Liver (tissue), 9 donors: Measurements from ENCODE around the gene MTHFD1L. TPM values are rescaled to one million over a fixed set of nuclear protein-coding genes. Genes with fewer than 3 reads are reported as not detected.

Experiments
- DNase-seq: peaks from one replicate; pipeline ENCODE4 v3.0.0-alpha.2; 2017; ENCODE audit warnings: low spot score
- H3K27ac ChIP-seq, 2 donors: one replicate each; pipeline ENCODE4 v1.7.0; 2013; ENCODE audit warnings: inconsistent platforms in 2 of 2, low read length in 2 of 2, control low read depth in 1 of 2, low read depth in 1 of 2, mild to moderate bottlenecking in 1 of 2
- H3K27me3 ChIP-seq, 4 donors: one replicate each; pipeline versions ENCODE4 v1.6.1 to v1.7.0; 2013; ENCODE audit warnings: low read length in 3 of 4, inconsistent platforms in 1 of 4, mild to moderate bottlenecking in 1 of 4, moderate library complexity in 1 of 4; ENCODE audit not compliant: control insufficient read depth in 4 of 4, insufficient read depth in 4 of 4
- H3K36me3 ChIP-seq, 4 donors: one replicate each; pipeline versions ENCODE4 v1.6.1 to v1.7.0; 2013; ENCODE audit warnings: low read length in 3 of 4, mild to moderate bottlenecking in 3 of 4, low read depth in 1 of 4, moderate library complexity in 1 of 4; ENCODE audit not compliant: control insufficient read depth in 4 of 4, insufficient read depth in 3 of 4
- H3K4me1 ChIP-seq, 4 donors: one replicate each; pipeline versions ENCODE4 v1.6.1 to v1.7.0; 2013; ENCODE audit warnings: low read length in 3 of 4, mild to moderate bottlenecking in 3 of 4, moderate library complexity in 1 of 4; ENCODE audit not compliant: control insufficient read depth in 4 of 4, insufficient read depth in 4 of 4
- H3K4me3 ChIP-seq, 3 donors: one replicate each; pipeline versions ENCODE4 v1.6.1 to v1.7.0; 2013; ENCODE audit warnings: low read length in 3 of 3, control low read depth in 1 of 3, low read depth in 1 of 3, mild to moderate bottlenecking in 1 of 3
- H3K9ac ChIP-seq, 2 donors: one replicate each; pipeline ENCODE4 v1.7.0; 2013; ENCODE audit warnings: low read length in 2 of 2, mild to moderate bottlenecking in 2 of 2, moderate library complexity in 2 of 2, control low read depth in 1 of 2, low read depth in 1 of 2
- H3K9me3 ChIP-seq, 4 donors: one replicate each; pipeline versions ENCODE4 v1.6.1 to v1.7.0; 2013; ENCODE audit warnings: low read length in 3 of 4; ENCODE audit not compliant: control insufficient read depth in 4 of 4
- CTCF ChIP-seq: fragments of 150-350 bp; IDR thresholded peaks from 2 replicates; pipeline ENCODE4 v1.5.1; 2017; ENCODE audit warnings: improper control_type of control experiment, low read depth, low read length; ENCODE audit not compliant: missing input control
- FOXA1 ChIP-seq: IDR thresholded peaks from 2 replicates; pipeline ENCODE4 v1.6.1; 2016; ENCODE audit warnings: antibody characterized with exemption
- FOXA2 ChIP-seq: IDR thresholded peaks from 2 replicates; pipeline ENCODE4 v1.6.1; 2016; ENCODE audit warnings: antibody characterized with exemption
- GABPA ChIP-seq, 2 donors: IDR thresholded peaks in 1 of 2; conservative IDR thresholded peaks in 1 of 2; 2 replicates each; pipeline ENCODE4 v1.6.1; 2016; ENCODE audit warnings: antibody characterized with exemption in 2 of 2, mild to moderate bottlenecking in 1 of 2, moderate library complexity in 1 of 2
- HNF4A ChIP-seq, 2 donors: conservative IDR thresholded peaks; 2 replicates each; pipeline ENCODE4 v1.6.1; 2016; ENCODE audit warnings: antibody characterized with exemption in 2 of 2, mild to moderate bottlenecking in 2 of 2
- HNF4G ChIP-seq: IDR thresholded peaks from 2 replicates; pipeline ENCODE4 v1.6.1; 2016; ENCODE audit warnings: antibody characterized with exemption
- JUND ChIP-seq, 2 donors: IDR thresholded peaks; 2 replicates each; pipeline ENCODE4 v1.6.1; 2016; ENCODE audit warnings: antibody characterized with exemption in 2 of 2
- MAX ChIP-seq: IDR thresholded peaks from 2 replicates; pipeline ENCODE4 v1.6.1; 2016; ENCODE audit warnings: antibody characterized with exemption
- NR2F2 ChIP-seq: IDR thresholded peaks from 2 replicates; pipeline ENCODE4 v1.6.1; 2016; ENCODE audit warnings: antibody characterized with exemption
- RAD21 ChIP-seq, 2 donors: IDR thresholded peaks; 2 replicates each; pipeline ENCODE4 v1.6.1; 2016; ENCODE audit warnings: antibody characterized with exemption in 2 of 2, mild to moderate bottlenecking in 2 of 2
- RXRA ChIP-seq, 2 donors: IDR thresholded peaks; 2 replicates each; pipeline ENCODE4 v1.6.1; 2017 to 2018; ENCODE audit warnings: antibody characterized with exemption in 2 of 2, mild to moderate bottlenecking in 1 of 2
- SP1 ChIP-seq: IDR thresholded peaks from 2 replicates; pipeline ENCODE4 v1.6.1; 2018; ENCODE audit warnings: antibody characterized with exemption, mild to moderate bottlenecking
- WGBS: extraction: QIAGEN DNeasy Blood & Tissue Kit; methylation state at CpG from one replicate; pipeline ENCODE4 v1.1.7; 2013; 5-methylcytosine and 5-hydroxymethylcytosine counted together
- polyA plus RNA-seq, 2 donors: library from polyadenylated mRNA; stranded (reverse) in 1 of 2; unstranded in 1 of 2; fragments of 200-250 nt in 1 of 2; fragments of >200 nt in 1 of 2; fragmentation: Nextera tagmentation in 1 of 2; extraction: Ambion mirVana in 1 of 2; gene quantifications; one replicate each; pipeline versions ENCODE4 v1.2.1 to v1.2.3, GENCODE V29; 2013 to 2015
- total RNA-seq, 2 donors: library from RNA; depleted of rRNA; stranded (reverse); fragments of >200 nt; gene quantifications; one replicate each; pipeline ENCODE4 v1.2.3, GENCODE V29; 2014
- TF ChIP-seq, protein P1 (sequence below): IDR thresholded peaks from 2 replicates; pipeline ENCODE4 v1.6.1; 2016; ENCODE audit warnings: antibody characterized with exemption
- TF ChIP-seq, protein P2 (sequence below): IDR thresholded peaks from 2 replicates; pipeline ENCODE4 v1.6.1; 2016; ENCODE audit warnings: antibody characterized with exemption
- TF ChIP-seq, protein P3 (sequence below): IDR thresholded peaks from 2 replicates; pipeline ENCODE4 v1.6.1; 2016; ENCODE audit warnings: antibody characterized with exemption, mild to moderate bottlenecking
- donor health status: healthy.
- donor health status: healthy.
- donor health status: healthy.
- donor health status: healthy.
- donor health status: healthy.

MTHFD1L gene
- total and polyA plus RNA-seq, 4 donors, result 2.0 to 7.7 (median 2.8) TPM

DNA sequence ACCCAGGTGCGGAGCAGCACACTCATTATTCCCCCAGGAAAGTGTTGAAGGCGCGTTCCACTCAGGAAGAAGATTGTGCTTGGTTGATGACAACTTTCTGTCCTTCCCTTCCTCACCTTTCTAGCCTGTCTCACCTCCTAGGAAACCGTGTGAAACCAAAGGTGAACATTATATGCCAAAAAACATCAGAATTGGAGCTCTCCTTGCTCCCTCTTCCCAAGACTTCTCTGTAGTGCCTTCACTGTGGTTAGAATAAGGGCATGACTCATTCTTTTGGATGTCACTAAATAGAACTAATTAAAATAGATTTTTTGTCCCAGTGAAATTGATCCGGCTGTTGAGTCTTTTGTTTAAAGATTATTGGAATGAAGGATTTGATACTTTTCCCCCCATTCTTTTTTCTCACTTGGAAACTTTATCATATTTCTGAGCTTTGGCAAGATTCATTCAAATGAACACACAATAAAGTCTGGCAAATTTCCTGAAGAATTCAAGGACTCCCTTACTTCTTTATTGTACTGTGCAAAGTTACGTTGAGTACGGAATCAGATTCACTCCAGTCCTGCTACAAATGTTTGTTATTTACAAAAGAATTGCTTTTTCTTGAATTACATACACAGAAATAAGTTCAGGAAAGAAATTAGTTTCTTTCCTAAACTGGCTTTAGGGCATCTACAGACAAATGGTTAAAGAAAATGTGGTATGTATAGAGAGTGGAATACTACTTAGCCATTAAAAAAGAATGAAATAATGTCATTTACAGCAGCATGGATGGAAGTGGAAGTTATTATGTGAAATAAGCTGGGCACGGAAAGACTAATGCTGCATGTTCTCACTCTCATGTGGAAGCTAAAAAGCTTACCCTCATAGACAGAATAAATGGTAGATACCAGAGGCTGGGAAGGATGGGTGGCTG is 231.4 kb downstream of the MTHFD1L start:
- H3K27ac ChIP-seq, result no peak overlapping the region
- no peak overlapping the region for H3K9ac ChIP-seq
- no peak overlapping the region for H3K4me3 ChIP-seq
- no peak for DNase-seq
- peaks cover 0 to 6% (median 3%) of the 10 kb centered on the region in 4 donors for H3K4me1 ChIP-seq
- H3K36me3 ChIP-seq, result no peaks in the 10 kb centered on the region
- 96% methylated on average over 8 of the region's 8 CpGs for WGBS
- no peak for TF ChIP-seq JUND (IDR thresholded peaks at IDR 0.05)
- TF ChIP-seq, protein P1, sequence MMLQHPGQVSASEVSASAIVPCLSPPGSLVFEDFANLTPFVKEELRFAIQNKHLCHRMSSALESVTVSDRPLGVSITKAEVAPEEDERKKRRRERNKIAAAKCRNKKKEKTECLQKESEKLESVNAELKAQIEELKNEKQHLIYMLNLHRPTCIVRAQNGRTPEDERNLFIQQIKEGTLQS, result no peak
- TF ChIP-seq RAD21 (IDR thresholded peaks at IDR 0.05), result no peak
- TF ChIP-seq CTCF, result no peak
- no peak for TF ChIP-seq HNF4G
- TF ChIP-seq NR2F2, result no peak
- no peak for TF ChIP-seq FOXA2
- no peak for TF ChIP-seq FOXA1
- no peak for TF ChIP-seq RXRA (IDR thresholded peaks at IDR 0.05)
- TF ChIP-seq, protein P2, sequence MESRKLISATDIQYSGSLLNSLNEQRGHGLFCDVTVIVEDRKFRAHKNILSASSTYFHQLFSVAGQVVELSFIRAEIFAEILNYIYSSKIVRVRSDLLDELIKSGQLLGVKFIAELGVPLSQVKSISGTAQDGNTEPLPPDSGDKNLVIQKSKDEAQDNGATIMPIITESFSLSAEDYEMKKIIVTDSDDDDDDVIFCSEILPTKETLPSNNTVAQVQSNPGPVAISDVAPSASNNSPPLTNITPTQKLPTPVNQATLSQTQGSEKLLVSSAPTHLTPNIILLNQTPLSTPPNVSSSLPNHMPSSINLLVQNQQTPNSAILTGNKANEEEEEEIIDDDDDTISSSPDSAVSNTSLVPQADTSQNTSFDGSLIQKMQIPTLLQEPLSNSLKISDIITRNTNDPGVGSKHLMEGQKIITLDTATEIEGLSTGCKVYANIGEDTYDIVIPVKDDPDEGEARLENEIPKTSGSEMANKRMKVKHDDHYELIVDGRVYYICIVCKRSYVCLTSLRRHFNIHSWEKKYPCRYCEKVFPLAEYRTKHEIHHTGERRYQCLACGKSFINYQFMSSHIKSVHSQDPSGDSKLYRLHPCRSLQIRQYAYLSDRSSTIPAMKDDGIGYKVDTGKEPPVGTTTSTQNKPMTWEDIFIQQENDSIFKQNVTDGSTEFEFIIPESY, result no peak
- TF ChIP-seq GABPA (IDR thresholded peaks at IDR 0.05 in 1 of 2, conservative IDR thresholded peaks at IDR 0.05 in 1 of 2), result no peak
- H3K27me3 ChIP-seq, result no peaks in the 10 kb centered on the region
- H3K9me3 ChIP-seq, result no peaks in the 10 kb centered on the region

- H3K9me3 ChIP-seq, result no peaks in the 10 kb centered on the region
- H3K36me3 ChIP-seq, result no peaks in the 10 kb centered on the region
- H3K27ac ChIP-seq, result no peak overlapping the region
- DNase-seq, result no peak
- H3K4me3 ChIP-seq, result no peak overlapping the region
- H3K9ac ChIP-seq, result no peak overlapping the region
- no peak for TF ChIP-seq MAX
- no peak for TF ChIP-seq CTCF
- no peak for TF ChIP-seq RXRA (IDR thresholded peaks at IDR 0.05)
- no peak for TF ChIP-seq SP1
- TF ChIP-seq HNF4A (conservative IDR thresholded peaks at IDR 0.05), result no peak
- no peak for TF ChIP-seq FOXA2
- TF ChIP-seq HNF4G, result no peak
- TF ChIP-seq, protein P3, sequence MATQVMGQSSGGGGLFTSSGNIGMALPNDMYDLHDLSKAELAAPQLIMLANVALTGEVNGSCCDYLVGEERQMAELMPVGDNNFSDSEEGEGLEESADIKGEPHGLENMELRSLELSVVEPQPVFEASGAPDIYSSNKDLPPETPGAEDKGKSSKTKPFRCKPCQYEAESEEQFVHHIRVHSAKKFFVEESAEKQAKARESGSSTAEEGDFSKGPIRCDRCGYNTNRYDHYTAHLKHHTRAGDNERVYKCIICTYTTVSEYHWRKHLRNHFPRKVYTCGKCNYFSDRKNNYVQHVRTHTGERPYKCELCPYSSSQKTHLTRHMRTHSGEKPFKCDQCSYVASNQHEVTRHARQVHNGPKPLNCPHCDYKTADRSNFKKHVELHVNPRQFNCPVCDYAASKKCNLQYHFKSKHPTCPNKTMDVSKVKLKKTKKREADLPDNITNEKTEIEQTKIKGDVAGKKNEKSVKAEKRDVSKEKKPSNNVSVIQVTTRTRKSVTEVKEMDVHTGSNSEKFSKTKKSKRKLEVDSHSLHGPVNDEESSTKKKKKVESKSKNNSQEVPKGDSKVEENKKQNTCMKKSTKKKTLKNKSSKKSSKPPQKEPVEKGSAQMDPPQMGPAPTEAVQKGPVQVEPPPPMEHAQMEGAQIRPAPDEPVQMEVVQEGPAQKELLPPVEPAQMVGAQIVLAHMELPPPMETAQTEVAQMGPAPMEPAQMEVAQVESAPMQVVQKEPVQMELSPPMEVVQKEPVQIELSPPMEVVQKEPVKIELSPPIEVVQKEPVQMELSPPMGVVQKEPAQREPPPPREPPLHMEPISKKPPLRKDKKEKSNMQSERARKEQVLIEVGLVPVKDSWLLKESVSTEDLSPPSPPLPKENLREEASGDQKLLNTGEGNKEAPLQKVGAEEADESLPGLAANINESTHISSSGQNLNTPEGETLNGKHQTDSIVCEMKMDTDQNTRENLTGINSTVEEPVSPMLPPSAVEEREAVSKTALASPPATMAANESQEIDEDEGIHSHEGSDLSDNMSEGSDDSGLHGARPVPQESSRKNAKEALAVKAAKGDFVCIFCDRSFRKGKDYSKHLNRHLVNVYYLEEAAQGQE, result no peak
- no peak for TF ChIP-seq NR2F2
- peaks cover 0 to 6% (median 3%) of the 10 kb centered on the region in 4 donors for H3K4me1 ChIP-seq
- no peaks in the 10 kb centered on the region for H3K27me3 ChIP-seq
- WGBS, result 95% methylated on average over 4 of the region's 4 CpGs
Measured at GRCh38 chr6:151098166-151098565, 232.7 kb downstream of the MTHFD1L start.
